GM19328 (cell line): Measurements from ENCODE around the gene FTCD.
"Not testable (repeated sequence)": the region's sequence is repeated elsewhere in the genome, so short reads cannot be mapped to it uniquely, and the experiment has no call there.

Experiments used
- ATAC-seq: cut with Tn5 transposase; IDR thresholded peaks from one replicate; pipeline ENCODE4 v1.9.1; 2021; ENCODE audit warnings: mild to moderate bottlenecking, moderate library complexity; ENCODE audit not compliant: unreplicated experiment

The FTCD gene

DNA sequence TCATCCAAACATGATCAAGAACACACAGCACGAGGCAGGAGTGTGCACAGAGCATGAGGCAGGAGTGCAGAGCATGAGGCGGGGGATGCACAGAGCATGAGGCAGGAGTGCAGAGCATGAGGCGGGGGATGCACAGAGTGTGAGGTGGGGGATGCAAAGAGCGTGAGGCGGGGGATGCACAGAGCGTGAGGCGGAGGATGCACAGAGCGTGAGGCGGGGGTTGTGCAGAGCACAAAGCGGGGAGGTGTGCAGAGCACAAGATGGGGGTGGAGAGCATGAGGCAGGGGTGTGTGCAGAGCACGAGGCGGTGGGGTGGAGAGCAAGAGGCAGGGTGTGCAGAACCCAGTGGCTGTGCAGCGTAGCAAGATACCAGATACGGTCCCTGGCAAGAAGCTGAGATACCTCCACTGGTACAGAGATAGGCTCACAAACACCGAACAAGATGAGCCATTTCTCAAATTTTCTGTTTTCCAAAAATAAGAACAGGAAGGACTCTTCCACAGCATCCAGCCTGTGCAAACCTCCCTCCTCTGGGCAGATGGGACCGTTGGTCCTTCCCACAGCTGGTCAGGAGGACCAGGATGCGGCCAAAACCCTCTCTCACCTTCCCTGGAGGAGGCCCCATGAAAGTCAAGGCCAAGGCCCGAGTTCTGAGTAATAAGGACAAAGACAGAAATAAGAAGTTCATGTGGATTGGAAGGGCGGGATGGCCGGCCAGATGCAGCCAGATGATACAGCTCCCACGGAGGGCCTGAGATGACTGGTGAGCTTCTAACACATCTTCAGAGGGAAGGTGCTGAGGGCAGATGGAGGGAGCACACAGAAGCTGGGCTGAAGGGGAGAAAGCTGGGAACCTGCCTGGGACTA, 16.9 kb upstream of the FTCD start:
- ATAC-seq = no peak

DNA sequence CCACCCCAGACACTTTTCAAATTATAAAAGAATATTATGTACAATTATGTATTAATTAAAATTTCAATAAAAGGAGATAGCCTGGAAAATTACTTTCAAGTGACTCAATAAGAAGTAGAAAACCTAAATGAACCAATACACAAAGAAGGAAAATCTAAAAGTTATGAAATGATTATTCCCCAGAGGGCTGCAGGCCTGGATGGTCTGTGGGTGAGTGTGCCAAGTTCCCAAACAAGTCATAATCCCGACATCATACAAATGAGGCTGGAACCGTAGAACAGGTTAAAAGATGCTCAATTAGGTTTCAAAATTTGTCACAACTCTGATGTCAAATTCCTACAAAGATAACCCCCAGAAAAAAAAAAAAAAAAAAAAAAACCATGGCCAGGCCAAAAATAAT, 16.2 kb upstream of the FTCD start:
- no peak for ATAC-seq

DNA sequence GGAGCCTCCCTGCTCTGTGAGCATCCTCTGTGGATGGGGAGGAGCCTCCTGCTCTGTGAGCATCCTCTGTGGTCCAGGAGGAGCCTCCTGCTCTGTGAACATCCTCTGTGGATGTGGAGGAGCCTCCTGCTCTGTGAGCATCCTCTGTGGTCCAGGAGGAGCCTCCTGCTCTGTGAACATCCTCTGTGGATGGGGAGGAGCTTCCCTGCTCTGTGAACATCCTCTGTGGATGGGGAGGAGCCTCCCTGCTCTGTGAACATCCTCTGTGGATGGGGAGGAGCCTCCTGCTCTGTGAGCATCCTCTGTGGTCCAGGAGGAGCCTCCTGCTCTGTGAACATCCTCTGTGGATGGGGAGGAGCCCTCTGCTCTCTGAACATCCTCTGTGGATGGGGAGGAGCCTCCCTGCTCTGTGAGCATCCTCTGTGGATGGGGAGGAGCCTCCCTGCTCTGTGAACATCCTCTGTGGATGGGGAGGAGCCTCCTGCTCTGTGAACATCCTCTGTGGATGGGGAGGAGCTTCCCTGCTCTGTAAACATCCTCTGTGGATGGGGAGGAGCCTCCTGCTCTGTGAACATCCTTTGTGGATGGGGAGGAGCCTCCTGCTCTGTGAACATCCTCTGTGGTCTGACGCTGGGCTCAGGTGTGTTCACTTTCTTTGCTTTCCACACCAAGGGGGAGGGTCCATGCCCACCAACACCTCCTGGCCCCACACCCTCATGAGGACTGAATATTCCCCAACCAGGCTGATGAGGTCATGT, 15.2 kb upstream of the FTCD start:
- ATAC-seq = not testable (repeated sequence)

- no peak for ATAC-seq
Measured at GRCh38 chr21:46168659-46169386, 13.4 kb upstream of the FTCD start.

DNA sequence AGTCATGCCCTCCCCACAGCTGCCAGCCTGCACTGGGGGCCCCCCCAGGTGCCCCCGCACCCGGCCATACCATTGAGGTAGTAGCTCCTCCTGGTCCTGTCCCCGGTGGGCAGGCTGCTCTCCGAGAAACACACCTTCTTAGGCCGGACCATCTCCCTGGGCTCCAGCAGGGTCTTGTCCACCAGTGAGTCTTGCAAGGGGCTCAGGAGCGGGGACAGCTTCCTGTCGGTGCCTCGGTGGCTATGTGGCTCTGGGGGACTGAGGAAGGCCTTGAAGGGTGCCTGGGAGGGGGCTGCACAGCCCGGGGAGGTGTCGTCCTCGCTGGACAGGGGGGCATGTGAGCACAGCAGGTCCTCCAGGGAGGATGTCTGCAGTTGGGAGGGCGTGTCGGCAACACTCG, 12.9 kb upstream of the FTCD start:
- no peak for ATAC-seq

DNA sequence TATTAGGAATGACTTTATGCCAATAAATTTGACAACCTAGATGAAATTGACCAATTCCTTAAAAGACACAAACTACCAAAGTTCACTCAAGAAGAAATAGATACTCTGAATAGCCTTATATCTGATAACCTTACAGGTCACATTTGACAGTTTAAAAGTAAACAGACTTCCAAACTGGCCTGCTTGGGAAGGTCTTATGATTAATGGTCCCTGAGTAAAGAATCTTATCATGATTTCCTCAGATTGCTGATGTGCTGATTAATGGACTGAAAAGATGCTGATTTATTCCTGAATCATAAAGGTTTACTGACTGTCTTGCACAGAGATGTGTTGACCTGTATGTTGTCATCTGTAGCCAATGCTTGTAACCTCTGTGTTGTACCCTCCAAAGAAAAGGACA, 9.7 kb upstream of the FTCD start:
- no peak for ATAC-seq

- ATAC-seq = no peak
Measured at GRCh38 chr21:46163380-46163779, 8.0 kb upstream of the FTCD start.

- no peak for ATAC-seq
Measured at GRCh38 chr21:46161633-46162592, 6.5 kb upstream of the FTCD start.

DNA sequence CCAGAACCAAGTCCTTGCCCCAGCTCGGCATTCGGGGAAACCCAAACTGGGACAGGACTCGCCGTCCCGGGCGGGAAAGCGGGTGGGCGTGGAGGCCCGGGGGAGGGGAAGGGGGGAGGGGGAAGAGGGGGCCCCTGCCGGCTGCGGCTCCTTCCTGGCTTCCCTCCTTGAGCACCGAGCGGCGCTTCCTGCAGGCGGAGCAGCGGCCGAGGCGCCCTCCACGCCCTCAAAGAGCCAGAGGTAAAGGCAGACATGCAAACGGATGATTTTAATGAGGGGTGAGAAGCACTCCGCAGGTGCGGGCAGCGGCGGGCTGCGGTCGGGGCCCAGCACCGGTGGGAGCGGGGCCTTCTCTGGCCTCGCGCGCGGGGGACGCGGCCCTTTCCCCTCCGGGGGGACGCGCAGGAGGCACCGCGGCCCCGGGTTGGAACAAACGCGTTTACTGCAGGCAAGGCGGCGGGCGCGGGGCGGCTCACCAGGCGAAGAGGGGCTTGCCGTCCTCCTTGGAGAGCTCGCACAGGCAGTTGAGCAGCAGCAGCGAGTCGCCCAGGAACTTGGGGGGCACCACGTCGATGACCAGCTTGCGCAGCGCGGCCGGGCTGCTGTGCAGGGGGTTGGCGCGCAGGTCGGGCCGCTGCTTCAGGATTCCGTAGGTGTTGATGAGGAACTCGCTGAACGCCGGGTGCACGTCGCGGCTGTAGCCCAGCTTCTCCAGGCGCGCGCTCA, 5.7 kb upstream of the FTCD start:
- no peak for ATAC-seq

DNA sequence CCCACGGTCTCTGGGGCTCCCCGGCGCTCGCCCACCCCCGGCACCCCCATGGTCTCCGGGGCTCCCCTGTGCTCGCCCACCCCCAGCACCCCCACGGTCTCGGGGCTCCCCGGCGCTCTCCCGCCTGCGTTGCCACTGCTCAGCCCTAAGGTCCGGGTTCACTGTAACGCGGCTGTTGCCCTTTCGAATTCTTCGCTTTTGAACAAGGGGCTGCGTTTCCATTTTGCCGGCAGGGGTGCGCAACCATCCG, 5.2 kb upstream of the FTCD start:
- ATAC-seq = no peak

- no peak for ATAC-seq
Measured at GRCh38 chr21:46159841-46160656, 4.7 kb upstream of the FTCD start.

GRCh38 chr21:46159390-46159789, 4.0 kb upstream of the FTCD start:
- ATAC-seq = no peak

DNA sequence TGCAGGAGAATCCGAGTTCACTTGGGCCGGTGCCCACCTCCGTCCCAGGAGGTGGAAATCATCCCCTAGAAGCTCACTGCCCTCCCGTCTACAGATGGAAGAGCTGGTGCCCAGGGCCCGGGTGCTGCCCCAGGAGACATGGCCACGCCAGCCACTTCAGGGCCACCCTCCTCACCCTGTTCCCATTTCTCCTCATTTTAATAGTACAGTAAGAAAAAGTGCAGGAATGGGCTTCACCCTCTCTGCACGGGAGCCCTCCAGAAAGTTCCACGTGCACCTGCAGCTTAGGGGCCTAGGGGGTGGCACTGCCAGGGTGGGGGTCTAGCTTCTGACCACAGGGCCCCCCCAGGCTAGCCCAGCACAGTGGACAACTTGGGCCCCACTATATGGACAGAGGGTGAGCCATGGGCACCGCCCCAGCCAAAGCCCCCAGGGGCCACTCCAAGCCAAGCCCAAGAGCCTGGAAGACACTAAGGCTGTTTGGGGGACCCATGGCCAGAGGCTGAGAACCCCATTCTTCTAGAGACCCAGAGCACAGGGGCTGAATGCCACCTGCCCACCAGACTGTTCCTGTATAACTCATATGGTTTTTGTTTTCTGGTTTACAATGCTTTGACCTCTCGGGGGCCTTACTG, 3.4 kb upstream of the FTCD start:
- ATAC-seq = no peak

GRCh38 chr21:46157987-46158451, 2.6 kb upstream of the FTCD start:
- no peak for ATAC-seq

GRCh38 chr21:46157396-46157986, 2.1 kb upstream of the FTCD start:
- ATAC-seq = no peak

- ATAC-seq = no peak
Measured at GRCh38 chr21:46156678-46157077, 1.3 kb upstream of the FTCD start.

DNA sequence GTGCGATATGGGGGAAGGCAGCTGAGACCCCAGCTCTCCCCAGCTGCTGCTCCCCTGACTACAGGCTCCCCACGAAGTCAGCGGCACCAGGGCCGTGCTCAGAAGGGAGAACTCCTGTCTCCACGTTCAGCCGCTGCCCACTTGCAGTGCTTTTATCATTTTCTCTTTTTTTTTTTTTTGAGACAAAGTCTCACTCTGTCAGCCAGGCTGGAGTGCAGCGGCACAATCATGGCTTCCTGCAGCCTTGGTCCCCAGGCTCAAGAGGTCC, 933 bp upstream of the FTCD start:
- no peak for ATAC-seq

GRCh38 chr21:46154955-46155513, 345 bp downstream of the FTCD start:
- ATAC-seq = no peak
